ENCODE data around the gene CCT8.

CCT8 gene

GRCh38 chr21:29076731-29077640 is 3.5 kb upstream of the CCT8 start:
- DNase-seq = peak; percentile 45

- no peak for DNase-seq
Measured at GRCh38 chr21:29075706-29076466, 2.4 kb upstream of the CCT8 start.

GRCh38 chr21:29074783-29075182 is 1.3 kb upstream of the CCT8 start:
- DNase-seq = no peak

GRCh38 chr21:29074007-29074376 is 544 bp upstream of the CCT8 start:
- DNase-seq = no peak

GRCh38 chr21:29072873-29073221 is 601 bp downstream of the CCT8 start:
- DNase-seq = peak; percentile 56

- DNase-seq = peak; percentile 89
Measured at GRCh38 chr21:29064850-29065481, 8.5 kb downstream of the CCT8 start.

GRCh38 chr21:29056538-29057050 is 16.9 kb downstream of the CCT8 start:
- DNase-seq = no peak

- DNase-seq = no peak
Measured at GRCh38 chr21:29056005-29056404, 17.4 kb downstream of the CCT8 start.

GRCh38 chr21:29055080-29055479 is 18.4 kb downstream of the CCT8 start:
- no peak for DNase-seq

GRCh38 chr21:29053656-29054055 is 19.8 kb downstream of the CCT8 start:
- no peak for DNase-seq

- no peak for DNase-seq
Measured at GRCh38 chr21:29053011-29053553, 20.4 kb downstream of the CCT8 start.

- no peak for DNase-seq
Measured at GRCh38 chr21:29052224-29052623, 21.2 kb downstream of the CCT8 start.

- no peak for DNase-seq
Measured at GRCh38 chr21:29034678-29035077, 38.8 kb downstream of the CCT8 start.

- DNase-seq = no peak
Measured at GRCh38 chr21:29033871-29034270, 39.6 kb downstream of the CCT8 start.

GRCh38 chr21:29033301-29033700 is 40.1 kb downstream of the CCT8 start:
- no peak for DNase-seq

GRCh38 chr21:29030909-29031308 is 42.5 kb downstream of the CCT8 start:
- no peak for DNase-seq

GRCh38 chr21:29029524-29029923 is 43.9 kb downstream of the CCT8 start:
- no peak for DNase-seq

GRCh38 chr21:29025328-29025713 is 48.1 kb downstream of the CCT8 start:
- DNase-seq = no peak

- DNase-seq = peak; percentile 97
Measured at GRCh38 chr21:29024474-29025327, 48.7 kb downstream of the CCT8 start, which contains the start of gene USP16. Gene USP16, plus strand, starts transcription at chr21:29024668. Its CDS starts 3,246 bp downstream, at chr21:29027914.

- no peak for DNase-seq
Measured at GRCh38 chr21:29022166-29022565, 51.3 kb downstream of the CCT8 start.

GRCh38 chr21:29018540-29018939 is 54.9 kb downstream of the CCT8 start:
- no peak for DNase-seq

- peak; percentile 66 for DNase-seq
Measured at GRCh38 chr21:29017639-29018237, 55.7 kb downstream of the CCT8 start.

All from inflammatory macrophage treated with lipopolysaccharide for 4 hours (primary cell).